Endothelial cell (in vitro differentiated cells): Measurements from ENCODE around the gene SH3GL3. TPM values are rescaled to one million over a fixed set of nuclear protein-coding genes. Genes with fewer than 3 reads are reported as not detected.

Experiments used
- DNase-seq: peaks from one replicate; pipeline ENCODE4 v3.0.0; 2021; ENCODE audit warnings: low spot score
- H3K27ac Mint-ChIP-seq: one replicate; pipeline ENCODE4 v1.8.0; 2021; ENCODE audit warnings: mixed read lengths, inconsistent platforms; ENCODE audit not compliant: unreplicated experiment
- H3K27me3 Mint-ChIP-seq: one replicate; pipeline ENCODE4 v1.8.0; 2021; ENCODE audit warnings: mild to moderate bottlenecking, moderate library complexity, mixed read lengths, inconsistent platforms; ENCODE audit not compliant: unreplicated experiment
- H3K36me3 Mint-ChIP-seq: one replicate; pipeline ENCODE4 v1.8.0; 2021; ENCODE audit warnings: mild to moderate bottlenecking, low read depth, mixed read lengths, inconsistent platforms; ENCODE audit not compliant: unreplicated experiment
- H3K4me1 Mint-ChIP-seq: one replicate; pipeline ENCODE4 v1.8.0; 2021; ENCODE audit warnings: mild to moderate bottlenecking, mixed read lengths, inconsistent platforms; ENCODE audit not compliant: unreplicated experiment
- H3K4me3 Mint-ChIP-seq: one replicate; pipeline ENCODE4 v1.8.0; 2021; ENCODE audit warnings: mild to moderate bottlenecking, mixed read lengths, inconsistent platforms; ENCODE audit not compliant: unreplicated experiment
- H3K9me3 Mint-ChIP-seq: one replicate; pipeline ENCODE4 v1.8.0; 2021; ENCODE audit warnings: mixed read lengths, inconsistent platforms; ENCODE audit not compliant: unreplicated experiment
- total RNA-seq: library from RNA; stranded (reverse); fragmentation: NEBNext Ultra II Directional; extraction: Animal tissue kit (Norgen Biotek cat#: 25700); gene quantifications from one replicate; pipeline ENCODE4 v1.2.1, GENCODE V29; 2021; ENCODE audit not compliant: unreplicated experiment
- TF ChIP-seq, protein P1 (sequence below): fragments of 200-600 bp; sonication (generic); IDR thresholded peaks from one replicate; pipeline ENCODE4 v1.5.0; 2021; ENCODE audit warnings: antibody characterized with exemption; ENCODE audit not compliant: unreplicated experiment

SH3GL3 gene
- total RNA-seq, 1 donor from 2014 or later, result 9.4 TPM

DNA sequence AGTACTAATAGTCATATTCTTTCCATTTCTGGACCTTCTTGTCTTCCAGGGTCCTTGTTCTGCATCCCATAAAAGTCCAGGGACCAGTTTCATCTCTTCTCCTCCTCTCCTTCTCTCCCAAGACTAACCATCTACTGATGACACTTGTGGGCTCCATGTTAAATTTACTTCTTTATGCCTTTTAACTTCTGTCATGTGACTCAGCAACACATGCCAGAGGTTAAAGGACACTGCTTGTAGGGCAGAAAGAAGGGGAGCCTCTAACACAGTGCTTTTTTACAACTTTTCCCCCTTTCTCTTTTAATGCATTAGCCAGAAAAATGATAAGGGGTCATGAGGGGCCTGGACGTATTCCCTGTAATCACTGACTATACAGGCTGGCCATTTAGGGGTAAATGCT is 10.0 kb downstream of the SH3GL3 start:
- H3K9me3 Mint-ChIP-seq, result no peaks in the 10 kb centered on the region
- no peaks in the 10 kb centered on the region for H3K4me1 Mint-ChIP-seq
- H3K27me3 Mint-ChIP-seq, result no peaks in the 10 kb centered on the region
- no peak overlapping the region for H3K4me3 Mint-ChIP-seq
- TF ChIP-seq, protein P1, sequence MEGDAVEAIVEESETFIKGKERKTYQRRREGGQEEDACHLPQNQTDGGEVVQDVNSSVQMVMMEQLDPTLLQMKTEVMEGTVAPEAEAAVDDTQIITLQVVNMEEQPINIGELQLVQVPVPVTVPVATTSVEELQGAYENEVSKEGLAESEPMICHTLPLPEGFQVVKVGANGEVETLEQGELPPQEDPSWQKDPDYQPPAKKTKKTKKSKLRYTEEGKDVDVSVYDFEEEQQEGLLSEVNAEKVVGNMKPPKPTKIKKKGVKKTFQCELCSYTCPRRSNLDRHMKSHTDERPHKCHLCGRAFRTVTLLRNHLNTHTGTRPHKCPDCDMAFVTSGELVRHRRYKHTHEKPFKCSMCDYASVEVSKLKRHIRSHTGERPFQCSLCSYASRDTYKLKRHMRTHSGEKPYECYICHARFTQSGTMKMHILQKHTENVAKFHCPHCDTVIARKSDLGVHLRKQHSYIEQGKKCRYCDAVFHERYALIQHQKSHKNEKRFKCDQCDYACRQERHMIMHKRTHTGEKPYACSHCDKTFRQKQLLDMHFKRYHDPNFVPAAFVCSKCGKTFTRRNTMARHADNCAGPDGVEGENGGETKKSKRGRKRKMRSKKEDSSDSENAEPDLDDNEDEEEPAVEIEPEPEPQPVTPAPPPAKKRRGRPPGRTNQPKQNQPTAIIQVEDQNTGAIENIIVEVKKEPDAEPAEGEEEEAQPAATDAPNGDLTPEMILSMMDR, result no peak
- H3K27ac Mint-ChIP-seq, result no peak overlapping the region
- H3K36me3 Mint-ChIP-seq, result no peaks in the 10 kb centered on the region
- no peak for DNase-seq

DNA sequence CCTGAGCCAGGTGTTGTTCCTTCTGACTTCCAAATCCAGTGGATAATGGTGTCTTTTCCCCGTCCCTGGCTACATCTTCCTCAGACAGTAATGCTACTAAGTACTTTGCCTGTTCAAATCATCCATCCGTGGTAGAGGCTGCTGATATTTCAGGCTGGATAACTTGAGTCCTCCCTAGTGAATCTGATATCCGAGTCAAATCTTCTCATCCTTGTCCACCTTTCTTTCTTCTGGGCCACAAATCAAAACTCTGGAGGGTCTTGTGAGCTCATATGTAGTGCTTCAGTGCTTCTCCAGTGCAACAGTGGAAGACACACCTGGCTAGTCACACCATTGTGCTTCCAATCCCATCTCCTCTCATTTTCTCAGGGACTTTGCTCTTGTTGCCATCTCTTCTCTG is 11.2 kb downstream of the SH3GL3 start:
- H3K27ac Mint-ChIP-seq, result no peak overlapping the region
- TF ChIP-seq, protein P1, result no peak
- no peaks in the 10 kb centered on the region for H3K9me3 Mint-ChIP-seq
- DNase-seq, result no peak
- H3K4me3 Mint-ChIP-seq, result no peak overlapping the region
- no peaks in the 10 kb centered on the region for H3K36me3 Mint-ChIP-seq
- H3K27me3 Mint-ChIP-seq, result no peaks in the 10 kb centered on the region
- H3K4me1 Mint-ChIP-seq, result no peaks in the 10 kb centered on the region

DNA sequence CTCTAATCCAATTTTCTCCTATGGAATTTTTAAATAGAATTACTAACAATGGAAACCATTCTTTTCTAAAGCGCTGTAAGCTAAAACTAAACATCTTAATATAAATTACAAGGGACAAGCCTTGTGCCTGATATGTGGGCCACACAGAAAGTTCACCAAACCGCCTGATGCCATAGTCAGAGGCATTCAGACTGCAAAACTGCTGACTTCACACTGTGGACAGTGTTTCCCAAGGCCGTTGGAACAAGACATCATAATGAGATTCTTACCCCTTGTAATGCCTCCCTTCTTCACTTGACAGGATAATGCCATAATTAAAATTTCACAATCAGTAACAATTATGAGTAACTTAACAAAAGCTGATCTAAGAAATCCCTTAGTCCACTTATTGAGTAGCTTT is 14.9 kb downstream of the SH3GL3 start:
- no peak for DNase-seq
- no peak overlapping the region for H3K4me3 Mint-ChIP-seq
- TF ChIP-seq, protein P1, result no peak
- no peak overlapping the region for H3K27ac Mint-ChIP-seq
- no peaks in the 10 kb centered on the region for H3K27me3 Mint-ChIP-seq
- peaks cover 8% of the 10 kb centered on the region for H3K4me1 Mint-ChIP-seq
- no peaks in the 10 kb centered on the region for H3K9me3 Mint-ChIP-seq
- no peaks in the 10 kb centered on the region for H3K36me3 Mint-ChIP-seq

DNA sequence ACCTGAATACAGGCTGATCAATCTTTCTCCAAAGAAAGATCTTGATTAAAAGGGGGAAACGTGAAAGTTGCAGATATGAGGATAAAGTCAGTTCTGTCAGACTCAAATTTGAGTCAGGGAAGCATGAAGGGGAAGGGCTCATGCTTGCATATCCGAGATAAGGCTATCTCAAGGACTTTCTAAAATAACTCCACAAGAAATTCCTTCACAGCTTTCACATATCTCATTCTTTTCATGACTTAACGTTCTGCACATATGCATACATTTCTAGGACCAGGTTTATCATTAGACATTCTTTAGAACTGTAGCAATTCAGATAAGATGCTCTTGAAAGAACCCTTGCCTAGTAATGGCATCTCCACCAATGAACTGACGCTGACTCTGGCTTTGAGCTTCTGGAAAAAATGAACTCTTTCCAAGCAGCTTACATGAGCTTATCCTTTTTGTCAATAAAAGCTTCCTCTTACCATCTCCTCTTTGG is 15.9 kb downstream of the SH3GL3 start:
- H3K4me1 Mint-ChIP-seq, result peaks cover 8% of the 10 kb centered on the region
- no peaks in the 10 kb centered on the region for H3K9me3 Mint-ChIP-seq
- no peaks in the 10 kb centered on the region for H3K36me3 Mint-ChIP-seq
- no peaks in the 10 kb centered on the region for H3K27me3 Mint-ChIP-seq
- no peak overlapping the region for H3K4me3 Mint-ChIP-seq
- H3K27ac Mint-ChIP-seq, result no peak overlapping the region
- DNase-seq, result no peak
- TF ChIP-seq, protein P1, result no peak

DNA sequence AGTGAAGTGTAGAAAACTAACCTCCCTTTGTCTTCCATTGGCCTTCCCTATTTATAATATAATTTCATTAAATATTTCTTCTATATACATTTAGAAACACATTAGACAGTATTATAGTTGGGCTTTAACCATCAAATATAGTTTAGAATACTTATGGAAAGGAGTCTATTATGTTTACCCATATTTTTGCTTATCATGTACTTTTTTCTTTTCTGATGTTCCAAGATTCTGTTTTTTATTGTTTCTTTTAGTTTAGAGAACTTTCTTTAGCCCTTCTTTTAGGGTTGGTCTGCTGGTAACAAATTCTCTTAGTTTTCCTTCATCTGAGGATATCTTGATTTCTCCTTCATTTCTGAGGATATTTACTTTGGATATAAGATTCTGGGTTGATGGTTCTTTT is 23.7 kb downstream of the SH3GL3 start:
- Mint-ChIP-seq H3K27me3 (no peaks in the 10 kb centered on the region), H3K4me3 (no peak overlapping the region), H3K36me3 (no peaks in the 10 kb centered on the region), H3K4me1 (peaks cover 4% of the 10 kb centered on the region), H3K27ac (no peak overlapping the region), H3K9me3 (no peaks in the 10 kb centered on the region)
- TF ChIP-seq, protein P1, result no peak
- no peak for DNase-seq
